Progenitor cell of endocrine pancreas (in vitro differentiated cells): Measurements from ENCODE around the gene DEPDC1B. TPM values are rescaled to one million over a fixed set of nuclear protein-coding genes. Genes with fewer than 3 reads are reported as not detected.

Source experiments
- DNase-seq: peaks from one replicate; pipeline ENCODE4 v3.0.0; 2021; ENCODE audit warnings: low spot score; ENCODE audit not compliant: unreplicated experiment
- H3K27ac Mint-ChIP-seq: 2 replicates; pipeline ENCODE4 v1.8.0; 2021; ENCODE audit warnings: mild to moderate bottlenecking, moderate library complexity, mixed read lengths
- H3K27me3 Mint-ChIP-seq: 2 replicates; pipeline ENCODE4 v1.8.0; 2021; ENCODE audit warnings: mixed read lengths
- H3K36me3 Mint-ChIP-seq: 2 replicates; pipeline ENCODE4 v1.8.0; 2022; ENCODE audit warnings: mixed read lengths; ENCODE audit not compliant: insufficient read depth
- H3K4me1 Mint-ChIP-seq: 2 replicates; pipeline ENCODE4 v1.8.0; 2021; ENCODE audit warnings: low read depth, mixed read lengths
- H3K4me3 Mint-ChIP-seq: 2 replicates; pipeline ENCODE4 v1.8.0; 2021; ENCODE audit warnings: low read depth, mild to moderate bottlenecking, moderate library complexity, mixed read lengths
- H3K9me3 Mint-ChIP-seq: 2 replicates; pipeline ENCODE4 v1.8.0; 2021; ENCODE audit warnings: low read depth, mixed read lengths
- CTCF ChIP-seq: fragments of 200-600 bp; sonication (generic); IDR thresholded peaks from one replicate; pipeline ENCODE4 v1.5.0; 2021; ENCODE audit warnings: antibody characterized with exemption, mild to moderate bottlenecking; ENCODE audit not compliant: unreplicated experiment
- long read RNA-seq: library from polyadenylated mRNA; unstranded; transcript quantifications from one replicate; pipeline ENCODE4 v2.0.0, GENCODE V29; 2020
- total RNA-seq: library from RNA; stranded (reverse); gene quantifications from 2 replicates; pipeline ENCODE4 v1.2.1, GENCODE V29; 2021

DEPDC1B gene
- total RNA-seq: 37.0 and 38.5 TPM in 2 replicates
- long read RNA-seq, transcript DEPDC1B-202 (10 exons, 1,569 nt): minor isoform, 33 of 253 reads
- long read RNA-seq, transcript DEPDC1B-201 (11 exons, 2,499 nt): major isoform, 159 of 253 reads
- long read RNA-seq, partial matches to known transcripts: 18 of 253 reads
- long read RNA-seq, other reads (novel, unspliced or antisense): 43 of 253 reads

GRCh38 chr5:60699609-60700415, at the start of gene DEPDC1B:
TSS of gene DEPDC1B (minus strand) at chr5:60700166. CDS start at chr5:60700093, 73 bp downstream.
- Mint-ChIP-seq H3K27ac (peak within 1 kb of the TSS; percentile 98), H3K4me3 (peak within 1 kb of the TSS; percentile 86), H3K36me3 (peaks cover 5% of the 10 kb centered on the region), H3K4me1 (peaks cover 23% of the 10 kb centered on the region), H3K9me3 (peaks cover 3% of the 10 kb centered on the region), H3K27me3 (no peaks in the 10 kb centered on the region)
- peak; percentile 82 for DNase-seq
- TF ChIP-seq CTCF: peak; percentile 56

- H3K9me3 Mint-ChIP-seq: peaks cover 15% of the 10 kb centered on the region
- DNase-seq: no peak
- H3K4me1 Mint-ChIP-seq: no peaks in the 10 kb centered on the region
- no peak overlapping the region for H3K4me3 Mint-ChIP-seq
- no peak overlapping the region for H3K27ac Mint-ChIP-seq
- H3K36me3 Mint-ChIP-seq: peaks cover 4% of the 10 kb centered on the region
- H3K27me3 Mint-ChIP-seq: no peaks in the 10 kb centered on the region
- no peak for TF ChIP-seq CTCF
These were observed 44.7 kb upstream of the DEPDC1B start for GRCh38 chr5:60744682-60745081.

GRCh38 chr5:60743511-60744314, 43.7 kb upstream of the DEPDC1B start:
- H3K27me3 Mint-ChIP-seq: no peaks in the 10 kb centered on the region
- no peak overlapping the region for H3K27ac Mint-ChIP-seq
- no peak overlapping the region for H3K4me3 Mint-ChIP-seq
- DNase-seq: no peak
- no peaks in the 10 kb centered on the region for H3K4me1 Mint-ChIP-seq
- peaks cover 4% of the 10 kb centered on the region for H3K36me3 Mint-ChIP-seq
- TF ChIP-seq CTCF: no peak
- H3K9me3 Mint-ChIP-seq: peaks cover 15% of the 10 kb centered on the region

GRCh38 chr5:60740322-60740721, 40.4 kb upstream of the DEPDC1B start:
- DNase-seq: no peak
- TF ChIP-seq CTCF: no peak
- no peaks in the 10 kb centered on the region for H3K27me3 Mint-ChIP-seq
- H3K4me3 Mint-ChIP-seq: no peak overlapping the region
- H3K36me3 Mint-ChIP-seq: peaks cover 4% of the 10 kb centered on the region
- peaks cover 21% of the 10 kb centered on the region for H3K9me3 Mint-ChIP-seq
- no peaks in the 10 kb centered on the region for H3K4me1 Mint-ChIP-seq
- no peak overlapping the region for H3K27ac Mint-ChIP-seq

- Mint-ChIP-seq H3K27ac (no peak overlapping the region), H3K9me3 (peaks cover 21% of the 10 kb centered on the region), H3K4me3 (no peak overlapping the region), H3K27me3 (no peaks in the 10 kb centered on the region), H3K36me3 (peaks cover 4% of the 10 kb centered on the region), H3K4me1 (no peaks in the 10 kb centered on the region)
- TF ChIP-seq CTCF: no peak
- no peak for DNase-seq
These were observed 39.0 kb upstream of the DEPDC1B start for GRCh38 chr5:60738933-60739332.
